H1 (cell line): ENCODE data around the gene PCDHGA11. TPM values are rescaled to one million over a fixed set of nuclear protein-coding genes. Genes with fewer than 3 reads are reported as not detected.

Experiments used
- CTCF ChIA-PET: fragments of 300-600 bp; sonication (Branson Sonifier 250); formaldehyde crosslinking; loops from one replicate; lab custom pipeline; 2021; ENCODE audit not compliant: partially characterized antibody; lab: Charles Lee
- POLR2A ChIA-PET: fragments of 300-600 bp; sonication (Branson Sonifier 250); formaldehyde crosslinking; loops from one replicate; lab custom pipeline; 2021; ENCODE audit warnings: inconsistent platforms; ENCODE audit not compliant: partially characterized antibody; lab: Charles Lee
- DNase-seq, 2 experiments: peaks; one replicate each; pipeline versions ENCODE4 v3.0.0 to v3.0.0-alpha.2; 2010 to 2022; ENCODE audit warnings: low spot score in 2 of 2, low read depth in 1 of 2, mixed read lengths in 1 of 2
- FAIRE-seq: peaks from 2 replicates; lab custom pipeline; 2011; peaks lifted over from hg19 to GRCh38; lab: Jason Lieb, UNC
- H2AFZ ChIP-seq: 2 replicates; pipeline ENCODE4 v1.8.1; 2012; ENCODE audit warnings: low read length, inconsistent platforms
- H2AK5ac ChIP-seq: 2 replicates; pipeline ENCODE4 v1.6.1; 2013; ENCODE audit warnings: low read depth, low read length
- H2BK120ac ChIP-seq: replicated peaks from 2 replicates; pipeline ENCODE3; 2013; ENCODE audit warnings: low read depth, low read length, inconsistent platforms
- H2BK12ac ChIP-seq: 2 replicates; pipeline ENCODE4 v1.6.1; 2013; ENCODE audit warnings: low read depth, low read length
- H2BK15ac ChIP-seq: 2 replicates; pipeline ENCODE4 v1.6.1; 2013; ENCODE audit warnings: low read length
- H2BK20ac ChIP-seq: 2 replicates; pipeline ENCODE4 v1.6.1; 2013; ENCODE audit warnings: low read length
- H2BK5ac ChIP-seq: 2 replicates; pipeline ENCODE4 v1.6.1; 2013; ENCODE audit warnings: low read depth, low read length
- H3K14ac ChIP-seq: 2 replicates; pipeline ENCODE4 v1.6.1; 2013; ENCODE audit warnings: inconsistent platforms; ENCODE audit not compliant: insufficient read length
- H3K18ac ChIP-seq: 2 replicates; pipeline ENCODE4 v1.6.1; 2013; ENCODE audit warnings: low read length; ENCODE audit errors: extremely low read depth
- H3K23ac ChIP-seq: 2 replicates; pipeline ENCODE4 v1.6.1; 2013; ENCODE audit warnings: inconsistent platforms; ENCODE audit not compliant: insufficient read length
- H3K23me2 ChIP-seq: 2 replicates; pipeline ENCODE4 v1.6.1; 2013; ENCODE audit warnings: low read depth, low read length
- H3K27ac ChIP-seq: 2 replicates; pipeline ENCODE4 v1.6.1; 2011; ENCODE audit warnings: low read depth, low read length, inconsistent platforms
- H3K27me3 ChIP-seq, 4 experiments: replicated peaks in 1 of 4; 1 replicate in 1 of 4; 2 replicates in 3 of 4; pipeline versions ENCODE4 v1.6.1 to v1.8.1; 2011 to 2013; ENCODE audit warnings: low read length in 3 of 4, mild to moderate bottlenecking in 3 of 4, inconsistent platforms in 2 of 4, mixed read lengths in 2 of 4, moderate library complexity in 1 of 4; ENCODE audit not compliant: control insufficient read depth in 3 of 4, insufficient read depth in 3 of 4; ENCODE audit errors: extremely low read depth in 1 of 4
- H3K36me3 ChIP-seq, 4 experiments: 2 replicates each; pipeline versions ENCODE4 v1.6.1 to v1.8.1; 2011 to 2013; ENCODE audit warnings: mild to moderate bottlenecking in 4 of 4, low read length in 3 of 4, moderate library complexity in 2 of 4, control low read depth in 1 of 4, inconsistent platforms in 1 of 4; ENCODE audit not compliant: insufficient read depth in 4 of 4, control insufficient read depth in 2 of 4
- H3K4ac ChIP-seq: replicated peaks from 2 replicates; pipeline ENCODE3; 2013; ENCODE audit warnings: low read length, low read depth, mixed read lengths, inconsistent platforms; ENCODE audit not compliant: insufficient read length
- H3K4me1 ChIP-seq, 4 experiments: replicated peaks in 1 of 4; 1 replicate in 1 of 4; 2 replicates in 3 of 4; pipeline versions ENCODE4 v1.6.1 to v1.8.1; 2011 to 2013; ENCODE audit warnings: low read length in 3 of 4, inconsistent platforms in 2 of 4, mixed read lengths in 1 of 4; ENCODE audit not compliant: insufficient read depth in 4 of 4, control insufficient read depth in 3 of 4
- H3K4me2 ChIP-seq, 2 experiments: 2 replicates each; pipeline versions ENCODE4 v1.6.1 to v1.8.1; 2011 to 2013; ENCODE audit warnings: low read depth in 2 of 2, low read length in 2 of 2, control low read depth in 1 of 2, inconsistent platforms in 1 of 2, mild to moderate bottlenecking in 1 of 2; ENCODE audit not compliant: insufficient read depth in 1 of 2
- H3K4me3 ChIP-seq, 4 experiments: fragments of 200-600, 300-600 bp in 1 of 4; sonication (generic), shearing (Covaris generic), sonication (Bioruptor Twin) in 1 of 4; 2 replicates each; pipeline versions ENCODE4 v1.5.1 to v1.8.1; 2011 to 2016; ENCODE audit warnings: low read length in 4 of 4, low read depth in 3 of 4, control low read depth in 2 of 4, inconsistent platforms in 2 of 4, mild to moderate bottlenecking in 2 of 4, mixed read lengths in 1 of 4, moderate library complexity in 1 of 4; ENCODE audit not compliant: insufficient read depth in 2 of 4; ENCODE audit errors: extremely low read depth in 1 of 4
- H3K56ac ChIP-seq: replicated peaks from 2 replicates; pipeline ENCODE3; 2013; ENCODE audit warnings: low read depth, mild to moderate bottlenecking, mixed read lengths, low read length, inconsistent platforms; ENCODE audit not compliant: insufficient read length
- H3K79me1 ChIP-seq: 2 replicates; pipeline ENCODE4 v1.6.1; 2013; ENCODE audit warnings: low read depth, low read length, control low read depth
- H3K79me2 ChIP-seq, 2 experiments: 2 replicates each; pipeline versions ENCODE4 v1.6.1 to v1.8.1; 2012 to 2013; ENCODE audit warnings: low read length in 2 of 2, mild to moderate bottlenecking in 2 of 2, inconsistent platforms in 1 of 2; ENCODE audit not compliant: insufficient read depth in 2 of 2, control insufficient read depth in 1 of 2
- H3K9ac ChIP-seq, 4 experiments: replicated peaks in 1 of 4; 1 replicate in 1 of 4; 2 replicates in 3 of 4; pipeline versions ENCODE4 v1.6.1 to v1.8.1; 2011 to 2013; ENCODE audit warnings: low read depth in 3 of 4, low read length in 3 of 4, control low read depth in 2 of 4, mild to moderate bottlenecking in 2 of 4, moderate library complexity in 2 of 4, inconsistent platforms in 1 of 4; ENCODE audit errors: extremely low read depth in 1 of 4
- H3K9me3 ChIP-seq, 2 experiments: 2 replicates each; pipeline versions ENCODE4 v1.6.1 to v1.8.1; 2012 to 2013; ENCODE audit warnings: mild to moderate bottlenecking in 2 of 2, moderate library complexity in 2 of 2, control low read depth in 1 of 2, inconsistent platforms in 1 of 2, low read depth in 1 of 2, low read length in 1 of 2, mixed read lengths in 1 of 2; ENCODE audit not compliant: insufficient read depth in 2 of 2
- H4K20me1 ChIP-seq, 2 experiments: replicated peaks in 1 of 2; 2 replicates each; pipeline versions ENCODE3 to v1.8.1; 2011 to 2013; ENCODE audit warnings: inconsistent platforms in 2 of 2, low read length in 2 of 2, mild to moderate bottlenecking in 1 of 2; ENCODE audit not compliant: insufficient read depth in 2 of 2, control insufficient read depth in 1 of 2
- H4K5ac ChIP-seq: 2 replicates; pipeline ENCODE4 v1.6.1; 2013; ENCODE audit warnings: low read length, low read depth, mixed read lengths, inconsistent platforms; ENCODE audit not compliant: insufficient read length
- H4K8ac ChIP-seq: 2 replicates; pipeline ENCODE4 v1.8.0; 2013; ENCODE audit warnings: mild to moderate bottlenecking, moderate library complexity, low read length, inconsistent platforms; ENCODE audit not compliant: insufficient read depth; ENCODE audit errors: extremely low read depth
- H4K91ac ChIP-seq: replicated peaks from 2 replicates; pipeline ENCODE3; 2013; ENCODE audit warnings: low read length, mixed read lengths, inconsistent platforms; ENCODE audit not compliant: insufficient read length
- HDAC2 ChIP-seq, 2 experiments: fragments of 300-600 bp in 1 of 2; sonication (generic) in 1 of 2; IDR thresholded peaks; 2 replicates each; pipeline ENCODE4 v1.6.1; 2011 to 2012; ENCODE audit warnings: low read depth in 2 of 2, low read length in 2 of 2, mild to moderate bottlenecking in 2 of 2, moderate library complexity in 2 of 2, borderline replicate concordance in 1 of 2, inconsistent platforms in 1 of 2
- JUN ChIP-seq: IDR thresholded peaks from 2 replicates; pipeline ENCODE4 v1.6.1; 2011; ENCODE audit warnings: low read depth, mild to moderate bottlenecking, improper control_type of control experiment, low read length
- JUND ChIP-seq: IDR thresholded peaks from 2 replicates; pipeline ENCODE4 v1.6.1; 2011; ENCODE audit warnings: mild to moderate bottlenecking, improper control_type of control experiment, low read length
- NRF1 ChIP-seq: IDR thresholded peaks from 2 replicates; pipeline ENCODE4 v1.6.1; 2011; ENCODE audit warnings: mild to moderate bottlenecking, low read depth, low read length, improper control_type of control experiment
- RAD21 ChIP-seq, 2 experiments: IDR thresholded peaks in 1 of 2; conservative IDR thresholded peaks in 1 of 2; 2 replicates each; pipeline ENCODE4 v1.6.1; 2011; ENCODE audit warnings: low read depth in 2 of 2, low read length in 2 of 2, improper control_type of control experiment in 1 of 2, inconsistent platforms in 1 of 2, mild to moderate bottlenecking in 1 of 2, moderate library complexity in 1 of 2
- WGBS, 2 experiments: shearing (Covaris generic) in 1 of 2; methylation state at CpG; one replicate each; pipeline versions ENCODE4 v1.1.6 to v1.1.7; 2013 to 2015; ENCODE audit warnings: low lambda C conversion rate in 2 of 2, mixed read lengths in 2 of 2, inconsistent platforms in 1 of 2, low coverage in 1 of 2, missing lambda C conversion rate in 1 of 2; ENCODE audit not compliant: insufficient replicate concordance in 2 of 2, insufficient coverage in 1 of 2, insufficient read length in 1 of 2; ENCODE audit errors: extremely low coverage in 1 of 2, missing lambda C conversion rate in 1 of 2; 5-methylcytosine and 5-hydroxymethylcytosine counted together
- polyA plus RNA-seq, 7 experiments: library from polyadenylated mRNA; depleted of rRNA in 3 of 7; stranded (reverse) in 5 of 7; unstranded in 2 of 7; fragments of >200 nt in 5 of 7; fragments of 200-250 nt in 2 of 7; gene quantifications; 1 replicate in 5 of 7; 2 replicates in 1 of 7; 4 replicates in 1 of 7; pipeline versions ENCODE4 v1.2.1 to v1.2.3, GENCODE V29; 2011 to 2013; ENCODE audit warnings: missing spikeins in 2 of 7, mixed read lengths in 2 of 7
- total RNA-seq: library from RNA; stranded (reverse); fragmentation: NEBNext Ultra II Directional; extraction: Animal tissue kit (Norgen Biotek cat#: 25700); gene quantifications from 2 replicates; pipeline ENCODE4 v1.2.1, GENCODE V29; 2021
- TF ChIP-seq, protein P1 (sequence below): IDR thresholded peaks from 2 replicates; pipeline ENCODE4 v1.6.1; 2012; ENCODE audit warnings: low read length, inconsistent platforms

Gene PCDHGA11
- total and polyA plus RNA-seq, 2 of the 8 experiments (the other 6 are each of a cell fraction or from before 2014, with no cell fraction given) = 2.2 to 8.2 TPM

DNA sequence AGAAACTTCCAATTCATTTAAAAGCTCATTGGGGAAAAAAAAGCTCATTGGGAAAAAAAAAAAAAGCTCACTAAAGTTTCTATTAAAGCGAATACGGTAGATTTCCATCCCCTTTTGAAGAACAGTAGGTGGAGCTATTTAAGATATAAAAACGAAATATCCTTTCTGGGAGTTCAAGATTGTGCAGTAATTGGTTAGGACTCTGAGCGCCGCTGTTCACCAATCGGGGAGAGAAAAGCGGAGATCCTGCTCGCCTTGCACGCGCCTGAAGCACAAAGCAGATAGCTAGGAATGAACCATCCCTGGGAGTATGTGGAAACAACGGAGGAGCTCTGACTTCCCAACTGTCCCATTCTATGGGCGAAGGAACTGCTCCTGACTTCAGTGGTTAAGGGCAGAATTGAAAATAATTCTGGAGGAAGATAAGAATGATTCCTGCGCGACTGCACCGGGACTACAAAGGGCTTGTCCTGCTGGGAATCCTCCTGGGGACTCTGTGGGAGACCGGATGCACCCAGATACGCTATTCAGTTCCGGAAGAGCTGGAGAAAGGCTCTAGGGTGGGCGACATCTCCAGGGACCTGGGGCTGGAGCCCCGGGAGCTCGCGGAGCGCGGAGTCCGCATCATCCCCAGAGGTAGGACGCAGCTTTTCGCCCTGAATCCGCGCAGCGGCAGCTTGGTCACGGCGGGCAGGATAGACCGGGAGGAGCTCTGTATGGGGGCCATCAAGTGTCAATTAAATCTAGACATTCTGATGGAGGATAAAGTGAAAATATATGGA lies 9.7 kb downstream of the PCDHGA11 start, which contains the start of gene PCDHGA12:
Gene PCDHGA12, plus strand, starts transcription at position 176 of the 782 bp plus-strand sequence. Its CDS starts 253 bp downstream, at position 429.
- no peak within 1 kb of the TSS for H3K4me2 ChIP-seq
- no peaks in the 10 kb centered on the region for H3K27me3 ChIP-seq
- POLR2A ChIA-PET = interaction anchor here (1.4 kb wide), 1 partner anchor 83 kb away, joined by 4 read pairs; no protein-coding TSS in a partner anchor
- peaks cover 0 to 17% (median under 1%) of the 10 kb centered on the region in 4 experiments; a peak in 3 of 8 replicates for H3K36me3 ChIP-seq
- H3K79me1 ChIP-seq = peaks cover 2% of the 10 kb centered on the region; the same call in 1 of the 2 replicates
- DNase-seq = no peak
- no peak within 1 kb of the TSS for H2BK120ac ChIP-seq
- no peak within 1 kb of the TSS for H2BK15ac ChIP-seq
- no peaks in the 10 kb centered on the region for H3K4me1 ChIP-seq
- H4K5ac ChIP-seq = no peak within 1 kb of the TSS
- no peak within 1 kb of the TSS for H3K23ac ChIP-seq
- no peak within 1 kb of the TSS for H3K9ac ChIP-seq
- no peak within 1 kb of the TSS for H2BK12ac ChIP-seq
- H3K4me3 ChIP-seq = no peak within 1 kb of the TSS
- no peak within 1 kb of the TSS for H3K18ac ChIP-seq
- H3K79me2 ChIP-seq = no peaks in the 10 kb centered on the region
- no peak for FAIRE-seq
- no peak within 1 kb of the TSS for H2BK20ac ChIP-seq
- H3K56ac ChIP-seq = no peak within 1 kb of the TSS
- CTCF ChIA-PET = interaction anchor here (0.8 to 7.0 kb wide), 28 partner anchors 9 to 228 kb away, joined by 3 to 67 read pairs (median 6); partner anchors contain the start of genes PCDHB12, PCDHB14, PCDHB15 and PCDHGA10
- H2AK5ac ChIP-seq = no peak within 1 kb of the TSS
- H3K4ac ChIP-seq = no peak within 1 kb of the TSS
- no peak within 1 kb of the TSS for H2BK5ac ChIP-seq
- no peak within 1 kb of the TSS for H3K14ac ChIP-seq
- no peak within 1 kb of the TSS for H4K8ac ChIP-seq
- H3K23me2 ChIP-seq = no peaks in the 10 kb centered on the region
- 95% methylated on average over 32 of the region's 33 CpGs; no CpG with 5 or more reads in 1 of the 2 experiments for WGBS, 2 experiments
- H4K91ac ChIP-seq = no peak within 1 kb of the TSS
- H3K9me3 ChIP-seq = peaks cover 37 to 50% of the 10 kb centered on the region in 2 experiments
- no peak for TF ChIP-seq JUN
- TF ChIP-seq HDAC2 (IDR thresholded peaks at IDR 0.05; ENCODE audit: borderline replicate concordance in 1 of 2, low read depth in 2 of 2, low read length in 2 of 2) = no peak
- peak; percentile 18 to 36; a peak in 3 of 4 replicates for TF ChIP-seq RAD21 (IDR thresholded peaks at IDR 0.05 in 1 of 2, conservative IDR thresholded peaks at IDR 0.05 in 1 of 2; ENCODE audit: low read depth in 2 of 2, low read length in 2 of 2)
- no peak for TF ChIP-seq JUND
- TF ChIP-seq, protein P1, sequence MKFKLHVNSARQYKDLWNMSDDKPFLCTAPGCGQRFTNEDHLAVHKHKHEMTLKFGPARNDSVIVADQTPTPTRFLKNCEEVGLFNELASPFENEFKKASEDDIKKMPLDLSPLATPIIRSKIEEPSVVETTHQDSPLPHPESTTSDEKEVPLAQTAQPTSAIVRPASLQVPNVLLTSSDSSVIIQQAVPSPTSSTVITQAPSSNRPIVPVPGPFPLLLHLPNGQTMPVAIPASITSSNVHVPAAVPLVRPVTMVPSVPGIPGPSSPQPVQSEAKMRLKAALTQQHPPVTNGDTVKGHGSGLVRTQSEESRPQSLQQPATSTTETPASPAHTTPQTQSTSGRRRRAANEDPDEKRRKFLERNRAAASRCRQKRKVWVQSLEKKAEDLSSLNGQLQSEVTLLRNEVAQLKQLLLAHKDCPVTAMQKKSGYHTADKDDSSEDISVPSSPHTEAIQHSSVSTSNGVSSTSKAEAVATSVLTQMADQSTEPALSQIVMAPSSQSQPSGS = no peak
- no peak for TF ChIP-seq NRF1
- H2AFZ ChIP-seq = no peak within 1 kb of the TSS
- no peaks in the 10 kb centered on the region for H4K20me1 ChIP-seq
- H3K27ac ChIP-seq = no peak within 1 kb of the TSS
